ENCODE data around the gene ABCG2. TPM values are rescaled to one million over a fixed set of nuclear protein-coding genes. Genes with fewer than 3 reads are reported as not detected.

Gene ABCG2
- total and polyA plus RNA-seq, 4 donors = 0.67 to 3.7 (median 3.1) TPM

GRCh38 chr4:88195328-88196012 lies 37.0 kb upstream of the ABCG2 start:
- ATAC-seq (ENCODE audit: low FRiP score) = no peak
- H3K27ac ChIP-seq (ENCODE audit: low read depth in 1 of 2, low read length in 2 of 2) = no peak overlapping the region

GRCh38 chr4:88191404-88191803 lies 33.0 kb upstream of the ABCG2 start:
- H3K4me3 ChIP-seq (ENCODE audit: low read length in 2 of 2) = no peak overlapping the region
- H3K9me3 ChIP-seq (ENCODE audit: control insufficient read depth, low read length) = no peaks in the 10 kb centered on the region
- H3K4me1 ChIP-seq (ENCODE audit: control insufficient read depth in 1 of 2, insufficient read depth in 2 of 2, low read length in 2 of 2) = no peaks in the 10 kb centered on the region
- intact Hi-C loops (cut with DNase I) = no loop called here
- WGBS, 2 donors = 76% methylated on average over 3 of the region's 3 CpGs
- H3K27me3 ChIP-seq (ENCODE audit: control insufficient read depth in 1 of 2, insufficient read depth in 2 of 2, low read length in 1 of 2) = no peaks in the 10 kb centered on the region
- DNase-seq (no peak), ATAC-seq (ENCODE audit: low FRiP score) (no peak)
- H3K36me3 ChIP-seq (ENCODE audit: control insufficient read depth in 1 of 2, insufficient read depth in 2 of 2, low read length in 1 of 2) = no peaks in the 10 kb centered on the region
- no peak overlapping the region for H3K27ac ChIP-seq (ENCODE audit: low read depth in 1 of 2, low read length in 2 of 2)

More at GRCh38 chr4:88195328-88196012, 37.0 kb upstream of the ABCG2 start:
- no peak overlapping the region for H3K4me3 ChIP-seq (ENCODE audit: low read length in 2 of 2)
- no peak for DNase-seq
- no peaks in the 10 kb centered on the region for H3K27me3 ChIP-seq (ENCODE audit: control insufficient read depth in 1 of 2, insufficient read depth in 2 of 2, low read length in 1 of 2)
- no peaks in the 10 kb centered on the region for H3K9me3 ChIP-seq (ENCODE audit: control insufficient read depth, low read length)
- no peaks in the 10 kb centered on the region for H3K36me3 ChIP-seq (ENCODE audit: control insufficient read depth in 1 of 2, insufficient read depth in 2 of 2, low read length in 1 of 2)
- intact Hi-C loops (cut with DNase I) = no loop called here
- H3K4me1 ChIP-seq (ENCODE audit: control insufficient read depth in 1 of 2, insufficient read depth in 2 of 2, low read length in 2 of 2) = no peaks in the 10 kb centered on the region
- 84 to 89% methylated on average over 8 of the region's 8 CpGs for WGBS, 2 donors

- DNase-seq (no peak), ATAC-seq (ENCODE audit: low FRiP score) (no peak)
- no peaks in the 10 kb centered on the region for H3K4me1 ChIP-seq (ENCODE audit: control insufficient read depth in 1 of 2, insufficient read depth in 2 of 2, low read length in 2 of 2)
- no peak overlapping the region for H3K4me3 ChIP-seq (ENCODE audit: low read length in 2 of 2)
- no peaks in the 10 kb centered on the region for H3K27me3 ChIP-seq (ENCODE audit: control insufficient read depth in 1 of 2, insufficient read depth in 2 of 2, low read length in 1 of 2)
- no peaks in the 10 kb centered on the region for H3K9me3 ChIP-seq (ENCODE audit: control insufficient read depth, low read length)
- 82 to 88% methylated on average over 3 of the region's 3 CpGs for WGBS, 2 donors
- H3K36me3 ChIP-seq (ENCODE audit: control insufficient read depth in 1 of 2, insufficient read depth in 2 of 2, low read length in 1 of 2) = no peaks in the 10 kb centered on the region
- intact Hi-C loops (cut with DNase I) = loop anchor here in 1 of 2 donors (10.0 kb wide), 1 partner anchor 75 kb away; no protein-coding TSS in a partner anchor
- no peak overlapping the region for H3K27ac ChIP-seq (ENCODE audit: low read depth in 1 of 2, low read length in 2 of 2)
These were observed 31.6 kb upstream of the ABCG2 start for GRCh38 chr4:88189881-88190585.

GRCh38 chr4:88189418-88189738 lies 30.9 kb upstream of the ABCG2 start:
- no peak overlapping the region for H3K4me3 ChIP-seq (ENCODE audit: low read length in 2 of 2)
- WGBS, 2 donors = 90 to 96% methylated on average over 1 of the region's 1 CpG
- no peaks in the 10 kb centered on the region for H3K27me3 ChIP-seq (ENCODE audit: control insufficient read depth in 1 of 2, insufficient read depth in 2 of 2, low read length in 1 of 2)
- DNase-seq = no peak
- no peak overlapping the region for H3K27ac ChIP-seq (ENCODE audit: low read depth in 1 of 2, low read length in 2 of 2)
- H3K4me1 ChIP-seq (ENCODE audit: control insufficient read depth in 1 of 2, insufficient read depth in 2 of 2, low read length in 2 of 2) = no peaks in the 10 kb centered on the region
- H3K9me3 ChIP-seq (ENCODE audit: control insufficient read depth, low read length) = no peaks in the 10 kb centered on the region
- no peaks in the 10 kb centered on the region for H3K36me3 ChIP-seq (ENCODE audit: control insufficient read depth in 1 of 2, insufficient read depth in 2 of 2, low read length in 1 of 2)
- intact Hi-C loops (cut with DNase I) = loop anchor here in 1 of 2 donors (10.0 kb wide), 1 partner anchor 75 kb away; no protein-coding TSS in a partner anchor
- ATAC-seq (ENCODE audit: low FRiP score) = no peak

GRCh38 chr4:88188738-88189417 lies 30.4 kb upstream of the ABCG2 start:
- intact Hi-C loops (cut with DNase I) = loop anchor here in 1 of 2 donors (10.0 kb wide), 1 partner anchor 74 kb away; no protein-coding TSS in a partner anchor

GRCh38 chr4:88187766-88188165 lies 29.3 kb upstream of the ABCG2 start:
- H3K4me3 ChIP-seq (ENCODE audit: low read length in 2 of 2) = no peak overlapping the region
- H3K27me3 ChIP-seq (ENCODE audit: control insufficient read depth in 1 of 2, insufficient read depth in 2 of 2, low read length in 1 of 2) = no peaks in the 10 kb centered on the region
- H3K4me1 ChIP-seq (ENCODE audit: control insufficient read depth in 1 of 2, insufficient read depth in 2 of 2, low read length in 2 of 2) = no peaks in the 10 kb centered on the region
- no peaks in the 10 kb centered on the region for H3K9me3 ChIP-seq (ENCODE audit: control insufficient read depth, low read length)
- no peak for DNase-seq
- no peaks in the 10 kb centered on the region for H3K36me3 ChIP-seq (ENCODE audit: control insufficient read depth in 1 of 2, insufficient read depth in 2 of 2, low read length in 1 of 2)
- no peak overlapping the region for H3K27ac ChIP-seq (ENCODE audit: low read depth in 1 of 2, low read length in 2 of 2)
- ATAC-seq (ENCODE audit: low FRiP score) = no peak
- WGBS, 2 donors = 85 to 88% methylated on average over 1 of the region's 1 CpG
- intact Hi-C loops (cut with DNase I) = loop anchor here in 1 of 2 donors (10.0 kb wide), 1 partner anchor 73 kb away; no protein-coding TSS in a partner anchor

More at GRCh38 chr4:88188738-88189417, 30.4 kb upstream of the ABCG2 start:
- H3K36me3 ChIP-seq (ENCODE audit: control insufficient read depth in 1 of 2, insufficient read depth in 2 of 2, low read length in 1 of 2) = no peaks in the 10 kb centered on the region
- H3K4me1 ChIP-seq (ENCODE audit: control insufficient read depth in 1 of 2, insufficient read depth in 2 of 2, low read length in 2 of 2) = no peaks in the 10 kb centered on the region
- no peaks in the 10 kb centered on the region for H3K9me3 ChIP-seq (ENCODE audit: control insufficient read depth, low read length)
- WGBS, 2 donors = 97 to 98% methylated on average over 6 of the region's 6 CpGs
- H3K4me3 ChIP-seq (ENCODE audit: low read length in 2 of 2) = no peak overlapping the region
- ATAC-seq (ENCODE audit: low FRiP score) (no peak), DNase-seq (no peak)
- H3K27me3 ChIP-seq (ENCODE audit: control insufficient read depth in 1 of 2, insufficient read depth in 2 of 2, low read length in 1 of 2) = no peaks in the 10 kb centered on the region
- H3K27ac ChIP-seq (ENCODE audit: low read depth in 1 of 2, low read length in 2 of 2) = no peak overlapping the region

- Histone ChIP-seq H3K36me3 (ENCODE audit: control insufficient read depth in 1 of 2, insufficient read depth in 2 of 2, low read length in 1 of 2) (no peaks in the 10 kb centered on the region), H3K27me3 (ENCODE audit: control insufficient read depth in 1 of 2, insufficient read depth in 2 of 2, low read length in 1 of 2) (no peaks in the 10 kb centered on the region), H3K4me1 (ENCODE audit: control insufficient read depth in 1 of 2, insufficient read depth in 2 of 2, low read length in 2 of 2) (no peaks in the 10 kb centered on the region), H3K27ac (ENCODE audit: low read depth in 1 of 2, low read length in 2 of 2) (no peak overlapping the region), H3K9me3 (ENCODE audit: control insufficient read depth, low read length) (no peaks in the 10 kb centered on the region), H3K4me3 (ENCODE audit: low read length in 2 of 2) (no peak overlapping the region)
- intact Hi-C loops (cut with DNase I) = loop anchor here in 1 of 2 donors (10.0 kb wide), 1 partner anchor 71 kb away; no protein-coding TSS in a partner anchor
- DNase-seq (no peak), ATAC-seq (ENCODE audit: low FRiP score) (no peak)
These were observed 27.5 kb upstream of the ABCG2 start for GRCh38 chr4:88185906-88186305.

- Histone ChIP-seq H3K4me3 (ENCODE audit: low read length in 2 of 2) (no peak overlapping the region), H3K36me3 (ENCODE audit: control insufficient read depth in 1 of 2, insufficient read depth in 2 of 2, low read length in 1 of 2) (no peaks in the 10 kb centered on the region), H3K9me3 (ENCODE audit: control insufficient read depth, low read length) (peaks cover 1% of the 10 kb centered on the region), H3K27ac (ENCODE audit: low read depth in 1 of 2, low read length in 2 of 2) (no peak overlapping the region), H3K27me3 (ENCODE audit: control insufficient read depth in 1 of 2, insufficient read depth in 2 of 2, low read length in 1 of 2) (no peaks in the 10 kb centered on the region), H3K4me1 (ENCODE audit: control insufficient read depth in 1 of 2, insufficient read depth in 2 of 2, low read length in 2 of 2) (no peaks in the 10 kb centered on the region)
- ATAC-seq (ENCODE audit: low FRiP score) (no peak), DNase-seq (no peak)
- intact Hi-C loops (cut with DNase I) = no loop called here
- WGBS, 2 donors = 97 to 98% methylated on average over 4 of the region's 4 CpGs
These were observed 20.8 kb upstream of the ABCG2 start for GRCh38 chr4:88179261-88179660.
